Osteocyte (in vitro differentiated cells): ENCODE data around the gene CPSF3. TPM values are rescaled to one million over a fixed set of nuclear protein-coding genes. Genes with fewer than 3 reads are reported as not detected.

Experiments used
- DNase-seq: peaks from one replicate; pipeline ENCODE4 v3.0.0; 2021; ENCODE audit warnings: mixed read lengths; ENCODE audit not compliant: unreplicated experiment; ENCODE audit errors: extremely low spot score
- H3K27ac Mint-ChIP-seq: one replicate; pipeline ENCODE4 v1.8.0; 2021; ENCODE audit warnings: mild to moderate bottlenecking, mixed read lengths; ENCODE audit not compliant: unreplicated experiment
- H3K27me3 Mint-ChIP-seq: one replicate; pipeline ENCODE4 v1.8.0; 2021; ENCODE audit warnings: mixed read lengths; ENCODE audit not compliant: unreplicated experiment
- H3K36me3 Mint-ChIP-seq: one replicate; pipeline ENCODE4 v1.8.0; 2021; ENCODE audit warnings: mixed read lengths; ENCODE audit not compliant: unreplicated experiment
- H3K4me1 Mint-ChIP-seq: one replicate; pipeline ENCODE4 v1.8.0; 2021; ENCODE audit warnings: mixed read lengths; ENCODE audit not compliant: unreplicated experiment
- H3K4me3 Mint-ChIP-seq: one replicate; pipeline ENCODE4 v1.8.0; 2021; ENCODE audit warnings: mild to moderate bottlenecking, moderate library complexity, mixed read lengths; ENCODE audit not compliant: unreplicated experiment
- H3K9me3 Mint-ChIP-seq: one replicate; pipeline ENCODE4 v1.8.0; 2021; ENCODE audit warnings: mixed read lengths; ENCODE audit not compliant: unreplicated experiment
- CTCF ChIP-seq: fragments of 200-600 bp; sonication (generic); IDR thresholded peaks from 2 replicates; pipeline ENCODE4 v1.5.0; 2021; ENCODE audit warnings: antibody characterized with exemption, mild to moderate bottlenecking, moderate library complexity
- total RNA-seq: library from RNA; stranded (reverse); gene quantifications from 2 replicates; pipeline ENCODE4 v1.2.1, GENCODE V29; 2021

Gene CPSF3
- total RNA-seq, 1 donor from 2014 or later: 27.7 TPM

DNA sequence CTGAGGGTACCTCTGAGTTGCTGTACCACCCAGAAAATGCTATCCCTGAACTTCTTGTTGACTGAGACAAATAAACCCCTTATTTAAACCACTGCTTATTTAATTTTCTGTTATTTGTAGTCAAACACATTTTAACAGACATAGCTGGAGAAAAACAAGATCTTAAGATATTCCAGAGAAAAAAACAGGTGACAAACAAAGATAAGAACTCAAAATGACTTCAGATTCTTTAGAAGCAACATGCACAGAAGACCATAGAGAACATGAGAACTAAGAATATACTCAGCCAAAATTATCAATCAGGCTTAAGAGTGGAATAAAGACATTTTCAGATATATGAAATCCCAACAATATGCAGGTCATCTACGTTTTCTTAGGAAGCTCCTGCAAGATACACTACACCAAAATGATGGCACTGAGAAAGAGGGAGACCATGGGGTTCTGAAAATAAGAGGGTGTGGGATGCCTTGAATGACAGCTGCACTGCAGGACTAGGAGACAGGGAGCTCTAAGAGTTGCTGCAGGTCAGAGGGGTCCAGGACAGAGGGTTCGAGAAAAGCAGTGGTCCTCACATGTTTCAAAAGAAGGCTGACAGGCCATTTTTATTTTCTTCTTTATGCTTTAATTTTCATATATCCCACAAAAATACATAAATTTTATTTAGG is 93.8 kb downstream of the CPSF3 start:
- DNase-seq: no peak
- no peaks in the 10 kb centered on the region for H3K27me3 Mint-ChIP-seq
- H3K36me3 Mint-ChIP-seq: peaks cover 40% of the 10 kb centered on the region
- no peak for TF ChIP-seq CTCF
- H3K27ac Mint-ChIP-seq: no peak overlapping the region
- H3K9me3 Mint-ChIP-seq: no peaks in the 10 kb centered on the region
- no peaks in the 10 kb centered on the region for H3K4me1 Mint-ChIP-seq
- no peak overlapping the region for H3K4me3 Mint-ChIP-seq

- Mint-ChIP-seq H3K36me3 (peaks cover 39% of the 10 kb centered on the region), H3K27me3 (no peaks in the 10 kb centered on the region)
Observed at GRCh38 chr2:9518163-9518562, 94.7 kb downstream of the CPSF3 start.

GRCh38 chr2:9518780-9519179 is 95.3 kb downstream of the CPSF3 start:
- H3K4me3 Mint-ChIP-seq: no peak overlapping the region
- H3K36me3 Mint-ChIP-seq: peaks cover 38% of the 10 kb centered on the region
- H3K9me3 Mint-ChIP-seq: no peaks in the 10 kb centered on the region
- no peaks in the 10 kb centered on the region for H3K27me3 Mint-ChIP-seq
- H3K4me1 Mint-ChIP-seq: no peaks in the 10 kb centered on the region
- no peak for DNase-seq
- no peak for TF ChIP-seq CTCF
- no peak overlapping the region for H3K27ac Mint-ChIP-seq

More at GRCh38 chr2:9518163-9518562, 94.7 kb downstream of the CPSF3 start:
- Mint-ChIP-seq H3K27ac (no peak overlapping the region), H3K9me3 (no peaks in the 10 kb centered on the region), H3K4me1 (no peaks in the 10 kb centered on the region), H3K4me3 (no peak overlapping the region)
- no peak for TF ChIP-seq CTCF
- no peak for DNase-seq

- Mint-ChIP-seq H3K9me3 (no peaks in the 10 kb centered on the region), H3K27ac (no peak overlapping the region), H3K36me3 (peaks cover 43% of the 10 kb centered on the region), H3K27me3 (no peaks in the 10 kb centered on the region), H3K4me3 (no peak overlapping the region), H3K4me1 (no peaks in the 10 kb centered on the region)
- TF ChIP-seq CTCF: no peak
- DNase-seq: no peak
Observed at GRCh38 chr2:9519250-9519649, 95.8 kb downstream of the CPSF3 start.

Other genes with a start within 250 kb of the CPSF3 start
- 91.0 and 94.7 TPM in 2 replicates for gene ASAP2, start 216.8 kb upstream of the CPSF3 start, total RNA-seq
- gene ITGB1BP1, start 126 bp upstream of the CPSF3 start, total RNA-seq: 91.8 and 98.0 TPM in 2 replicates
- gene IAH1, start 50.9 kb downstream of the CPSF3 start, total RNA-seq: 68.7 and 71.6 TPM in 2 replicates
- gene ADAM17, start 132.2 kb downstream of the CPSF3 start, total RNA-seq: 36.4 and 42.2 TPM in 2 replicates
- gene YWHAQ, start 207.3 kb downstream of the CPSF3 start, total RNA-seq: 296 and 307 TPM in 2 replicates